Measurements from ENCODE around the gene PAK1.

Gene PAK1

DNA sequence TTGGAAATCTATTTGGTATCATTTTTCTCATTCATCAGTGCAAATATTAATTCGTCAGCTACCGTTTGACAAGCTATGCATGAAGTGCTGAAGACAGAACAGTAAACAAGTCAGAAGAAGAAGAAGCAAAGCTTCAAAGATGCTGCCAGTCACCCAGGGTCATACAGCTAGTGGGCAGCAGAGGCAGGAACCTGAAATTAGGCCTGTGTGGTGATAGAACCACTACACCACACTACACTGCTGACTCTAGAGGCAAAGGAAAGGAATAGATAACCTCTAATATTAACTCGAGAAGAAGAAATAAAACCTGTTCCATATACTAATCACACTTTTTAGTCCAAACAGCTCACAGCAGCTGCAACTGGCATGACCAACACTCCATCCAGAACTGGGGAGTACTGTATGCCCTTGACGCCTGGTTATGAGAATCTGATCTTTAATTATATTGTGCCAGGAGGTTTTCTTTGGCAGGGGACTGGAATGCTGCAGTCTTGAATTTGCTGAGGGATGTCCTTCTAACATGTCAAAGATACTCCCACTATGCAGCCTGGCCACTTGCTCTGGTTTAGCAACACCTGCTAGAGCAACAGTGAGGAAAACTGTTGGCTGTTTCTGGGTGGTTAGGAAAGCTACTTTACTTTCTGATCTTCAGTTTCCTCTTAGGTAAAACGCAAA, 73.0 kb downstream of the PAK1 start:
- H3K36me3 ChIP-seq (ENCODE audit: control insufficient read depth, insufficient read depth, low read length), result no peaks in the 10 kb centered on the region
- peaks cover 16% of the 10 kb centered on the region for H3K79me1 ChIP-seq (ENCODE audit: low read length)
- H3K9ac ChIP-seq (ENCODE audit: low read length), result no peak overlapping the region
- H3K4ac ChIP-seq (ENCODE audit: low read depth, low read length), result no peak overlapping the region
- no peak for DNase-seq
- no CpG with 5 or more reads among the region's 5 CpGs for WGBS (ENCODE audit: extremely low coverage, insufficient coverage, low lambda C conversion rate)
- H3K79me2 ChIP-seq (ENCODE audit: control insufficient read depth, insufficient read depth, low read length), result peaks cover 62% of the 10 kb centered on the region
- no peak overlapping the region for H3K18ac ChIP-seq (ENCODE audit: low read length)
- H3K4me3 ChIP-seq (ENCODE audit: low read length), result no peak overlapping the region
- no peak overlapping the region for H3K56ac ChIP-seq (ENCODE audit: low read length)
- peaks cover 4% of the 10 kb centered on the region for H3K4me1 ChIP-seq (ENCODE audit: control insufficient read depth, low read depth, low read length)
- H2AK5ac ChIP-seq (ENCODE audit: low read length), result no peak overlapping the region
- H3K4me2 ChIP-seq (ENCODE audit: low read length), result no peak overlapping the region
- H2BK15ac ChIP-seq (replicated peaks; ENCODE audit: low read depth), result no peak overlapping the region
- no peak overlapping the region for H3K23ac ChIP-seq (ENCODE audit: low read length)
- no peak overlapping the region for H2BK5ac ChIP-seq (ENCODE audit: low read length)
- H4K8ac ChIP-seq (ENCODE audit: low read depth, low read length), result no peak overlapping the region
- H2BK120ac ChIP-seq (ENCODE audit: low read depth, low read length), result no peak overlapping the region
- H3K27me3 ChIP-seq (ENCODE audit: insufficient read depth, low read length, poor library complexity), result no peaks in the 10 kb centered on the region
- no peak overlapping the region for H4K5ac ChIP-seq (ENCODE audit: low read length)
- no peak overlapping the region for H3K27ac ChIP-seq (ENCODE audit: low read depth, low read length)

DNA sequence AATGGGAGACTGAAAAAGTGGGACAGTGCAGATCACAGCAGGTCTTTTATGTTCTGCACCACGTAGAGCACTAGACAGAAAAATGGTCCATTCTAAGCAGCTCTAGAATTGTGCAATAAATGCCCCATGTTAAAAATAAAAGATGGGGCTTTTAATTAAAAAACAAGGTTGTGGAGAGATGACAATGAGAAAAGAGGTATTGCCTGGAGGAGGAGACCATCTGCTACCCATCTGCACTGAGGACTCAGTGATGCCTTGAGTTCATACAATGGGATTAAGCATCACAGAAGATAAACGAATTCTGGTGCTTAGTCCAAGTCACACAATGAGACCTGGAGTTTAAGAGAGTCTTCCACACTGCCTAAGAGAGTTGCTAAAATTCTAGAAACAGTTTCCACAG, 73.6 kb downstream of the PAK1 start:
- H3K56ac ChIP-seq (ENCODE audit: low read length), result no peak overlapping the region
- no peaks in the 10 kb centered on the region for H3K27me3 ChIP-seq (ENCODE audit: insufficient read depth, low read length, poor library complexity)
- peaks cover 14% of the 10 kb centered on the region for H3K79me1 ChIP-seq (ENCODE audit: low read length)
- DNase-seq, result no peak
- H3K36me3 ChIP-seq (ENCODE audit: control insufficient read depth, insufficient read depth, low read length), result no peaks in the 10 kb centered on the region
- H4K8ac ChIP-seq (ENCODE audit: low read depth, low read length), result no peak overlapping the region
- H3K4me2 ChIP-seq (ENCODE audit: low read length), result no peak overlapping the region
- no peak overlapping the region for H2AK5ac ChIP-seq (ENCODE audit: low read length)
- H3K9ac ChIP-seq (ENCODE audit: low read length), result no peak overlapping the region
- no CpG with 5 or more reads among the region's 2 CpGs for WGBS (ENCODE audit: extremely low coverage, insufficient coverage, low lambda C conversion rate)
- H3K4ac ChIP-seq (ENCODE audit: low read depth, low read length), result no peak overlapping the region
- H3K18ac ChIP-seq (ENCODE audit: low read length), result no peak overlapping the region
- no peak overlapping the region for H2BK5ac ChIP-seq (ENCODE audit: low read length)
- H4K5ac ChIP-seq (ENCODE audit: low read length), result no peak overlapping the region
- no peak overlapping the region for H2BK120ac ChIP-seq (ENCODE audit: low read depth, low read length)
- no peak overlapping the region for H3K4me3 ChIP-seq (ENCODE audit: low read length)
- H3K23ac ChIP-seq (ENCODE audit: low read length), result no peak overlapping the region
- H3K27ac ChIP-seq (ENCODE audit: low read depth, low read length), result no peak overlapping the region
- no peak overlapping the region for H2BK15ac ChIP-seq (replicated peaks; ENCODE audit: low read depth)
- peaks cover 7% of the 10 kb centered on the region for H3K4me1 ChIP-seq (ENCODE audit: control insufficient read depth, low read depth, low read length)
- H3K79me2 ChIP-seq (ENCODE audit: control insufficient read depth, insufficient read depth, low read length), result peaks cover 64% of the 10 kb centered on the region

DNA sequence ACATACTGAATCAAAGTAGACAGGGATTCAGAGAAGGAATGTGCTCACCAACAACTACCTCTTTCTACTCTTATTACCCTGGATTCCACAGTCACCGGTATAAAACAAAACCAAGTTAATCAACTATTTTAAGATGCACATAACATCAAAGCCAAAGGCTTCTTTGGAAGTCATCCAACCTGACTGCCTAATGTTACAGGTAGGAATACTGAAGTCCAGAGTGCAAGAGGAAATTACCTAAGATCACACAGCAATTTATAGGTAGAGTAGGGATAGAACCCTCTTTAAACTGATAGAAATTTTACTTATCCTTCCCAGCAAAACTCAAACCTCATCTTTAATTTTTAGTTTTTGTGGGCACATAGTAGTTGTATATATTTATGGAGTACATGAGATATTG, 76.3 kb downstream of the PAK1 start:
- no CpG with 5 or more reads among the region's 1 CpG for WGBS (ENCODE audit: extremely low coverage, insufficient coverage, low lambda C conversion rate)
- Histone ChIP-seq H3K23ac (ENCODE audit: low read length) (no peak overlapping the region), H3K79me2 (ENCODE audit: control insufficient read depth, insufficient read depth, low read length) (peaks cover 49% of the 10 kb centered on the region), H3K27me3 (ENCODE audit: insufficient read depth, low read length, poor library complexity) (no peaks in the 10 kb centered on the region), H3K9ac (ENCODE audit: low read length) (no peak overlapping the region), H3K4me1 (ENCODE audit: control insufficient read depth, low read depth, low read length) (peaks cover 7% of the 10 kb centered on the region), H3K27ac (ENCODE audit: low read depth, low read length) (no peak overlapping the region), H3K36me3 (ENCODE audit: control insufficient read depth, insufficient read depth, low read length) (no peaks in the 10 kb centered on the region), H3K56ac (ENCODE audit: low read length) (no peak overlapping the region), H3K4me2 (ENCODE audit: low read length) (no peak overlapping the region), H3K4me3 (ENCODE audit: low read length) (no peak overlapping the region), H4K5ac (ENCODE audit: low read length) (no peak overlapping the region), H3K4ac (ENCODE audit: low read depth, low read length) (no peak overlapping the region), H2BK120ac (ENCODE audit: low read depth, low read length) (no peak overlapping the region), H2BK15ac (replicated peaks; ENCODE audit: low read depth) (no peak overlapping the region), H3K18ac (ENCODE audit: low read length) (no peak overlapping the region), H4K8ac (ENCODE audit: low read depth, low read length) (no peak overlapping the region), H2BK5ac (ENCODE audit: low read length) (no peak overlapping the region), H2AK5ac (ENCODE audit: low read length) (no peak overlapping the region), H3K79me1 (ENCODE audit: low read length) (peaks cover 10% of the 10 kb centered on the region)
- DNase-seq, result no peak

DNA sequence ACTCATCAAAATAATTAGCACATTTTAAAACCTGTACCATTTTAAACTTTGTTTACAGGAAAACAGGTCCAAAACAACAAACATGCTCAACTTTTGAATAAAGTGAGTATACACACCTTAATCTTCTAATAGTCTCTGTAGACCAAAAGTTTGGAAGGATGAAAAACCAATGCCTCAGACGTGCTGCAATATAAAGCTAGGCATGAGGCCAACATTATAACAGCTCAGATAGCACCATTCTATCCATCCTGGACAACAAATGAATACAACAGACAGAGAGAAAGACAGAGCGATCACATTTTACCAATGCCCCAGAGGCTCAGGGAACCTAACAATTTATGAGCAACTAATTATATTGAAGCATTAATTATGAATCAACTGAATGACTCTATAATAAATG, 77.0 kb downstream of the PAK1 start:
- Histone ChIP-seq H3K79me2 (ENCODE audit: control insufficient read depth, insufficient read depth, low read length) (peaks cover 45% of the 10 kb centered on the region), H3K4ac (ENCODE audit: low read depth, low read length) (no peak overlapping the region), H2BK5ac (ENCODE audit: low read length) (no peak overlapping the region), H3K4me3 (ENCODE audit: low read length) (no peak overlapping the region), H4K5ac (ENCODE audit: low read length) (no peak overlapping the region), H2BK120ac (ENCODE audit: low read depth, low read length) (no peak overlapping the region), H3K18ac (ENCODE audit: low read length) (no peak overlapping the region), H4K8ac (ENCODE audit: low read depth, low read length) (no peak overlapping the region), H2AK5ac (ENCODE audit: low read length) (no peak overlapping the region), H3K27ac (ENCODE audit: low read depth, low read length) (no peak overlapping the region), H3K4me1 (ENCODE audit: control insufficient read depth, low read depth, low read length) (peaks cover 3% of the 10 kb centered on the region), H3K4me2 (ENCODE audit: low read length) (no peak overlapping the region), H3K23ac (ENCODE audit: low read length) (no peak overlapping the region), H3K79me1 (ENCODE audit: low read length) (peaks cover 7% of the 10 kb centered on the region), H3K27me3 (ENCODE audit: insufficient read depth, low read length, poor library complexity) (no peaks in the 10 kb centered on the region), H3K56ac (ENCODE audit: low read length) (no peak overlapping the region), H3K36me3 (ENCODE audit: control insufficient read depth, insufficient read depth, low read length) (no peaks in the 10 kb centered on the region), H2BK15ac (replicated peaks; ENCODE audit: low read depth) (no peak overlapping the region), H3K9ac (ENCODE audit: low read length) (no peak overlapping the region)
- WGBS (ENCODE audit: extremely low coverage, insufficient coverage, low lambda C conversion rate), result no CpG with 5 or more reads among the region's 2 CpGs
- no peak for DNase-seq

DNA sequence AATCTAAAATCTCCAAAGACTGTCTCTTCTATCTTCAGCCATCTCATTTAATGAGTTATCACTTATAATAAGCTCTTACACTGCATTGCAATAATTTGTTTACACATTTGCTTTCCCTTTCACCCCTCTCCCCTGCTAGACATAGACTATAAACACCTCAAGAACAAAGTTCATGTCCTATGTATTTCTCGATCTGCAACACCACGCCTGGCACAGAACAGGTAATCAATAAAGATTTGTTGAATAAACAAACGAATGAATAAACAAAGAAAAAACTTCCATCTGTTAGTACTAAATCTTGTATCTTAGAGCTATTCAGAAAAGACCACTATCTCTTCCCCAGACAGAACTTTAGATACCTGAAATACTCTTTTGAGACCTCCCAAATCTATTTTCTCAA, 77.6 kb downstream of the PAK1 start:
- Histone ChIP-seq H3K4me3 (ENCODE audit: low read length) (no peak overlapping the region), H3K4me1 (ENCODE audit: control insufficient read depth, low read depth, low read length) (peaks cover 3% of the 10 kb centered on the region), H2BK120ac (ENCODE audit: low read depth, low read length) (no peak overlapping the region), H3K27ac (ENCODE audit: low read depth, low read length) (no peak overlapping the region), H3K79me2 (ENCODE audit: control insufficient read depth, insufficient read depth, low read length) (peaks cover 43% of the 10 kb centered on the region), H3K27me3 (ENCODE audit: insufficient read depth, low read length, poor library complexity) (no peaks in the 10 kb centered on the region), H3K4ac (ENCODE audit: low read depth, low read length) (no peak overlapping the region), H2BK15ac (replicated peaks; ENCODE audit: low read depth) (no peak overlapping the region), H3K23ac (ENCODE audit: low read length) (no peak overlapping the region), H3K9ac (ENCODE audit: low read length) (no peak overlapping the region), H3K79me1 (ENCODE audit: low read length) (peaks cover 7% of the 10 kb centered on the region), H3K18ac (ENCODE audit: low read length) (no peak overlapping the region), H4K5ac (ENCODE audit: low read length) (no peak overlapping the region), H3K36me3 (ENCODE audit: control insufficient read depth, insufficient read depth, low read length) (no peaks in the 10 kb centered on the region), H3K56ac (ENCODE audit: low read length) (no peak overlapping the region), H4K8ac (ENCODE audit: low read depth, low read length) (no peak overlapping the region), H2AK5ac (ENCODE audit: low read length) (no peak overlapping the region), H2BK5ac (ENCODE audit: low read length) (no peak overlapping the region), H3K4me2 (ENCODE audit: low read length) (no peak overlapping the region)
- WGBS (ENCODE audit: extremely low coverage, insufficient coverage, low lambda C conversion rate), result no CpG with 5 or more reads among the region's 3 CpGs
- no peak for DNase-seq
